Measurements from ENCODE around the gene RTN4IP1.
A peak's percentile ranks its signal among the peaks of the same experiment; 100 is the strongest.
"Not testable (repeated sequence)": the region's sequence is repeated elsewhere in the genome, so short reads cannot be mapped to it uniquely, and the experiment has no call there.

Gene RTN4IP1

GRCh38 chr6:106559659-106560058 is 69.6 kb downstream of the RTN4IP1 start:
- H3K27ac Mint-ChIP-seq, result peak overlapping the region; percentile 28 to 59
- H3K27me3 Mint-ChIP-seq; ATAC-seq (replicated peaks); H3K4me3 Mint-ChIP-seq; DNase-seq; H3K9me3 Mint-ChIP-seq; H3K4me1 Mint-ChIP-seq (ENCODE audit: low read depth in 2 of 2): not testable (repeated sequence)
- H3K36me3 Mint-ChIP-seq (ENCODE audit: insufficient read depth), result peaks cover 91% of the 10 kb centered on the region

GRCh38 chr6:106558364-106558763 is 70.9 kb downstream of the RTN4IP1 start:
- DNase-seq (no peak), ATAC-seq (replicated peaks) (no peak)
- no peaks in the 10 kb centered on the region for H3K9me3 Mint-ChIP-seq
- H3K27me3 Mint-ChIP-seq, result no peaks in the 10 kb centered on the region
- peaks cover 0 to 7% of the 10 kb centered on the region in 2 donors for H3K4me1 Mint-ChIP-seq (ENCODE audit: low read depth in 2 of 2)
- peaks cover 90% of the 10 kb centered on the region for H3K36me3 Mint-ChIP-seq (ENCODE audit: insufficient read depth)
- H3K27ac Mint-ChIP-seq, result peak overlapping the region; percentile 52 to 67
- H3K4me3 Mint-ChIP-seq, result no peak overlapping the region

- Mint-ChIP-seq H3K27ac (peak overlapping the region in 1 of 2 donors; percentile 67), H3K27me3 (no peaks in the 10 kb centered on the region), H3K4me3 (no peak overlapping the region), H3K9me3 (no peaks in the 10 kb centered on the region), H3K4me1 (ENCODE audit: low read depth in 2 of 2) (peaks cover 0 to 7% of the 10 kb centered on the region in 2 donors), H3K36me3 (ENCODE audit: insufficient read depth) (peaks cover 90% of the 10 kb centered on the region)
- DNase-seq, result no peak
- no peak for ATAC-seq (replicated peaks)
These were observed 71.5 kb downstream of the RTN4IP1 start for GRCh38 chr6:106557837-106558236.

- peaks cover 90% of the 10 kb centered on the region for H3K36me3 Mint-ChIP-seq (ENCODE audit: insufficient read depth)
- peak; percentile 46 for ATAC-seq (replicated peaks)
- no peaks in the 10 kb centered on the region for H3K9me3 Mint-ChIP-seq
- H3K27ac Mint-ChIP-seq, result peak overlapping the region in 1 of 2 donors; percentile 19
- H3K4me1 Mint-ChIP-seq (ENCODE audit: low read depth in 2 of 2), result peaks cover 0 to 7% of the 10 kb centered on the region in 2 donors
- H3K4me3 Mint-ChIP-seq, result no peak overlapping the region
- no peaks in the 10 kb centered on the region for H3K27me3 Mint-ChIP-seq
- DNase-seq, result no peak
These were observed 72.8 kb downstream of the RTN4IP1 start for GRCh38 chr6:106556368-106556960.

- Mint-ChIP-seq H3K27me3 (no peaks in the 10 kb centered on the region), H3K9me3 (no peaks in the 10 kb centered on the region), H3K27ac (peak overlapping the region in 1 of 2 donors; percentile 42), H3K36me3 (ENCODE audit: insufficient read depth) (peaks cover 90% of the 10 kb centered on the region), H3K4me3 (no peak overlapping the region), H3K4me1 (ENCODE audit: low read depth in 2 of 2) (peaks cover 0 to 7% of the 10 kb centered on the region in 2 donors)
- no peak for ATAC-seq (replicated peaks)
- no peak for DNase-seq
These were observed 73.5 kb downstream of the RTN4IP1 start for GRCh38 chr6:106555767-106556166.

DNA sequence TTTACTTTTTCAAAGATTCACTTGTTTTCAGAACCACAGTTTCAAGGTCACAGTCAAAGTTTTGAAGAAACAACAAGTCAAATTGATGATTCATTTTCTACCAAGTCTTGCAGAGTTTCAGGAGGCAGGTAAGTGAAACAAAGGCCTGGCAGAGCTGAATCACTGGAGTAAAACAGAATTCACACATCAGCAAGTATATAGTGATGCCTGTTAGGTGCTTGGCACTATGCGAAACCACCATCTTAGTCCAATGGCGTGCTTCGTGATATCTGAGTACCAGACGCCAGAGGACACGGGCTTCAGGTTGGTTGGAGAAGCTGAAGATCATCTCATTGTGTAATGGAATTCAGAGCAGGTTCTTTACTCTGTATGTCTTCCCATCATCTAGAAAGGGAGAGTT is 75.9 kb downstream of the RTN4IP1 start:
- Mint-ChIP-seq H3K27ac (peak overlapping the region; percentile 55 to 86), H3K4me1 (ENCODE audit: low read depth in 2 of 2) (peaks cover 0 to 13% of the 10 kb centered on the region in 2 donors), H3K27me3 (no peaks in the 10 kb centered on the region), H3K9me3 (no peaks in the 10 kb centered on the region), H3K36me3 (ENCODE audit: insufficient read depth) (peaks cover 76% of the 10 kb centered on the region), H3K4me3 (no peak overlapping the region)
- ATAC-seq (replicated peaks), result no peak
- no peak for DNase-seq

DNA sequence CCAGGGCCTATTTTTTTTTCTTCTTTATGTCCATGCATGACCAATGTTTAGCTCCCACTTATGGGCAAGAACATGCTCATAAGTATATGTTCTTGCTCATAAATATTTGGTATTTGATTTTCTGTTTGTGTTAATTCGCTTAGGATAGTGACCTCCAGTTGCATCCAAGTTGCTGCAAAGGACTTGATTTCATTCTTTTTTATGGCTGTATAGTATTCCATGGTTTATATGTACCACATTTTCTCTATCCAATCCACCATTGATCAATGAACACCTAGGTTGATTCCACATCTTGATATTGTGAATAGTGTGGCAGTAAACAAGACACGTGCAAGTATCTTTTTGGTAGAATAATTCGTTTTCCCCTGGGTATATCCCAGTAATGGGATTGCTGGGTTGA is 78.1 kb downstream of the RTN4IP1 start:
- Mint-ChIP-seq H3K9me3 (no peaks in the 10 kb centered on the region), H3K36me3 (ENCODE audit: insufficient read depth) (peaks cover 70% of the 10 kb centered on the region), H3K4me3 (no peak overlapping the region), H3K27ac (peak overlapping the region in 1 of 2 donors; percentile 54), H3K27me3 (no peaks in the 10 kb centered on the region), H3K4me1 (ENCODE audit: low read depth in 2 of 2) (peaks cover 7 to 21% of the 10 kb centered on the region in 2 donors)
- ATAC-seq (replicated peaks) (no peak), DNase-seq (no peak)

GRCh38 chr6:106549521-106549920 is 79.8 kb downstream of the RTN4IP1 start:
- no peak for DNase-seq
- Mint-ChIP-seq H3K36me3 (ENCODE audit: insufficient read depth) (peaks cover 72% of the 10 kb centered on the region), H3K9me3 (no peaks in the 10 kb centered on the region), H3K4me3 (no peak overlapping the region), H3K27me3 (no peaks in the 10 kb centered on the region), H3K27ac (peak overlapping the region; percentile 67 to 84), H3K4me1 (ENCODE audit: low read depth in 2 of 2) (peaks cover 9 to 27% of the 10 kb centered on the region in 2 donors)
- no peak for ATAC-seq (replicated peaks)

- not testable (repeated sequence) for H3K9me3 Mint-ChIP-seq
- Mint-ChIP-seq H3K27ac (peak overlapping the region; percentile 67 to 84), H3K4me1 (ENCODE audit: low read depth in 2 of 2) (peaks cover 9 to 32% of the 10 kb centered on the region in 2 donors)
These were observed 80.3 kb downstream of the RTN4IP1 start for GRCh38 chr6:106548926-106549455.

GRCh38 chr6:106547601-106548453 is 81.5 kb downstream of the RTN4IP1 start:
- no peak for DNase-seq
- no peak overlapping the region for H3K4me3 Mint-ChIP-seq

More at GRCh38 chr6:106548926-106549455, 80.3 kb downstream of the RTN4IP1 start:
- ATAC-seq (replicated peaks); H3K27me3 Mint-ChIP-seq; H3K4me3 Mint-ChIP-seq; DNase-seq: not testable (repeated sequence)
- peaks cover 73% of the 10 kb centered on the region for H3K36me3 Mint-ChIP-seq (ENCODE audit: insufficient read depth)

DNA sequence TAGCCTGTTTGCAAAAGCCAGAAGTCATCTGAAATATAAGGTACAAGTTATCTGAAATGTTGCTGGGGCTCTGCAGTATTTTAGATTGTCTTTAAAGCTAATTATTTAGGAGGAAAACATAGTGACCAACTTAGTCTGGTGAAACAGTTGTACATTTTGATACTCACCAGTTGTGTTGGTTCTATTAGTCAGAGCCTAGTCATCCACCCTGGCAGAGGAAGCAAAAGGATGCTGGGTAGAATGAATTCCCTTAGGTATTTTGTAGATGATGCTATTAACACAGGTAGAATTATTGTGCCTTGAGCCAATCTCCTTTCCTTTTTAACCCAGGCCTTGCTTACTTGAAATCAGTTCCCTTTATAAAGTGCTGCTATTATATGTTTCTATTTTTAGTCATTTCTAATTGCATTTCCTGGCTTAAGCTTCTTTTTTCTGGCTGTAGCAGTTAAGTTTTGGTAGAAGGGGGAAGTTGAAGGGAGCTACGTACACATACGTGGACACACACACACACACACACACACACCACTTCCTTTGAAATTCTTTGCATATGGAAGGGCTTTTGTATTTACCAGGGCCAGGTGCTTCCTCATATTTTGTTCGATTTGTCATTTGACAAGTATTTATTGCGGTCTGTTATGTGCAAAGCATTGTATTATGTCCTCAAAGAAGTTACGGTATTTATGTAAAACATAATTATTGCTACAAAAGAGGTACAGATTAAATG is 82.4 kb downstream of the RTN4IP1 start:
- peaks cover 67% of the 10 kb centered on the region for H3K36me3 Mint-ChIP-seq (ENCODE audit: insufficient read depth)
- peak; percentile 50 for ATAC-seq (replicated peaks)
- no peak for DNase-seq
- no peaks in the 10 kb centered on the region for H3K27me3 Mint-ChIP-seq
- peak overlapping the region; percentile 18 to 87 for H3K27ac Mint-ChIP-seq
- H3K4me3 Mint-ChIP-seq, result no peak overlapping the region
- H3K4me1 Mint-ChIP-seq (ENCODE audit: low read depth in 2 of 2), result peaks cover 9 to 32% of the 10 kb centered on the region in 2 donors
- H3K9me3 Mint-ChIP-seq, result no peaks in the 10 kb centered on the region

More at GRCh38 chr6:106547601-106548453, 81.5 kb downstream of the RTN4IP1 start:
- Mint-ChIP-seq H3K4me1 (ENCODE audit: low read depth in 2 of 2) (peaks cover 9 to 32% of the 10 kb centered on the region in 2 donors), H3K9me3 (no peaks in the 10 kb centered on the region), H3K36me3 (ENCODE audit: insufficient read depth) (peaks cover 73% of the 10 kb centered on the region), H3K27me3 (no peaks in the 10 kb centered on the region), H3K27ac (peak overlapping the region; percentile 29 to 87)
- ATAC-seq (replicated peaks), result no peak

DNA sequence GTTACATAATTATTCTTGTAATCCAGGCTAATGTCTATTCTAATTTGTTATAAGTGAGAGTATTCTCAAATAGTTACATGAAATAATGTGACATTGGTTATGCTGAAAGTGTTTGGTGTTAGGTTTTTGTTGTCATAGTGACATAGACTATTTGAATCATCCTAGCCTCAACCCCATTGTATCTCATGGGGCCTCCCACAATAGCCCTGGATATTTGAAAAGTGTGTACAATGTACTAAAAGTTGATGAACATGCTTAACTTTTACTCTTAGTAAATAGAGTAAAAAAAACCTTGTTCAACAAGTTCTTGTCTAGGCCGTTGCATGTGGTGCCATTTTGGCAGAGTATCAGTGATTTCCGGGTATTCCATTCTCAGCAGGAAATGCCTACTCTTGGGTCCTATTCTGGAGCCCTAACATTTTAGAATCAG is 83.0 kb downstream of the RTN4IP1 start:
- no peaks in the 10 kb centered on the region for H3K27me3 Mint-ChIP-seq
- H3K27ac Mint-ChIP-seq, result peak overlapping the region; percentile 18 to 87
- H3K36me3 Mint-ChIP-seq (ENCODE audit: insufficient read depth), result peaks cover 61% of the 10 kb centered on the region
- H3K4me1 Mint-ChIP-seq (ENCODE audit: low read depth in 2 of 2), result peaks cover 9 to 32% of the 10 kb centered on the region in 2 donors
- no peak overlapping the region for H3K4me3 Mint-ChIP-seq
- DNase-seq (no peak), ATAC-seq (replicated peaks) (peak; percentile 58)
- H3K9me3 Mint-ChIP-seq, result no peaks in the 10 kb centered on the region

GRCh38 chr6:106540907-106541306 is 88.4 kb downstream of the RTN4IP1 start:
- Mint-ChIP-seq H3K4me3 (no peak overlapping the region), H3K36me3 (ENCODE audit: insufficient read depth) (peaks cover 67% of the 10 kb centered on the region)

More at GRCh38 chr6:106540907-106541306, 88.4 kb downstream of the RTN4IP1 start:
- Mint-ChIP-seq H3K4me1 (ENCODE audit: low read depth in 2 of 2) (peaks cover 21 to 49% of the 10 kb centered on the region in 2 donors), H3K9me3 (no peaks in the 10 kb centered on the region), H3K27me3 (no peaks in the 10 kb centered on the region), H3K27ac (no peak overlapping the region)
- no peak for DNase-seq
- ATAC-seq (replicated peaks), result no peak

Measured in effector memory CD8-positive, alpha-beta T cell (primary cell).